RWPE1 (cell line): ENCODE results near the gene SLC39A5.

ENCODE experiments used
- CTCF ChIA-PET: fragments of 350-600 bp; sonication (Branson Sonifier 250); formaldehyde crosslinking; extraction: SDS; loops from one replicate; lab custom pipeline; 2021; lab: Yijun Ruan, JAX
- POLR2A ChIA-PET: fragments of 400-600 bp; formaldehyde crosslinking; extraction: SDS; loops from one replicate; lab custom pipeline; 2020; ENCODE audit warnings: antibody characterized with exemption; ENCODE audit not compliant: low non-redundant PET; lab: Yijun Ruan, JAX
- DNase-seq: peaks from one replicate; pipeline ENCODE4 v3.0.0; 2012; ENCODE audit warnings: low spot score
- H3K27ac ChIP-seq: fragments of 450-650 bp; 2 replicates; pipeline ENCODE4 v1.5.1; 2017
- CTCF ChIP-seq: fragments of 450-650 bp; conservative IDR thresholded peaks from 2 replicates; pipeline ENCODE4 v1.5.1; 2017; ENCODE audit warnings: low read depth, mild to moderate bottlenecking

Gene SLC39A5

GRCh38 chr12:56221232-56221756 is 8.6 kb upstream of the SLC39A5 start:
- peak; percentile 77 for DNase-seq
- ChIA-PET CTCF (interaction anchor here (0.5 to 1.8 kb wide), 5 partner anchors 14 to 1912 kb away, joined by 3 to 11 read pairs (median 5); partner anchors contain the start of gene SMARCC2), POLR2A (interaction anchor here (0.5 to 1.6 kb wide), 6 partner anchors 16 to 54 kb away, joined by 3 to 7 read pairs (median 4); partner anchors contain the start of gene SMARCC2)
- H3K27ac ChIP-seq: peak overlapping the region; percentile 97
- no peak for TF ChIP-seq CTCF

GRCh38 chr12:56221757-56222530 is 7.9 kb upstream of the SLC39A5 start, which contains the start of gene RNF41:
Gene RNF41 (minus strand): TSS chr12:56221922. CDS start chr12:56214047, 7,875 bp downstream.
- DNase-seq: peak; percentile 98
- peak within 1 kb of the TSS; percentile 97 for H3K27ac ChIP-seq
- ChIA-PET CTCF (interaction anchor here (0.5 to 1.8 kb wide), 8 partner anchors 15 to 855 kb away, joined by 3 to 11 read pairs (median 3); partner anchors contain the start of genes SMARCC2 and SUOX), POLR2A (interaction anchor here (0.5 to 1.6 kb wide), 6 partner anchors 16 to 77 kb away, joined by 3 to 7 read pairs (median 3); partner anchors contain the start of gene SMARCC2)
- no peak for TF ChIP-seq CTCF

- POLR2A ChIA-PET: interaction anchor here (0.5 to 1.6 kb wide), 3 partner anchors 15 to 77 kb away, joined by 3 to 7 read pairs (median 3); no protein-coding TSS in a partner anchor
- no peak for DNase-seq
- CTCF ChIA-PET: interaction anchor here (0.5 to 1.8 kb wide), 6 partner anchors 16 to 225 kb away, joined by 3 to 11 read pairs (median 4); partner anchors contain the start of genes SMARCC2 and SUOX
- peak overlapping the region; percentile 97 for H3K27ac ChIP-seq
- TF ChIP-seq CTCF: no peak
Measured at GRCh38 chr12:56222531-56222895, 7.3 kb upstream of the SLC39A5 start.

GRCh38 chr12:56223571-56224101 is 6.2 kb upstream of the SLC39A5 start:
- ChIA-PET CTCF (no interaction called here), POLR2A (no interaction called here)
- DNase-seq: no peak
- H3K27ac ChIP-seq: peak overlapping the region; percentile 97
- no peak for TF ChIP-seq CTCF

GRCh38 chr12:56224102-56224701 is 5.6 kb upstream of the SLC39A5 start, which contains the start of gene NABP2:
Gene NABP2 (plus strand): TSS chr12:56224342. CDS start chr12:56224857, 515 bp downstream.
- TF ChIP-seq CTCF: peak; percentile 99
- CTCF ChIA-PET: no interaction called here
- POLR2A ChIA-PET: no interaction called here
- H3K27ac ChIP-seq: peak within 1 kb of the TSS; percentile 97
- peak; percentile 100 for DNase-seq

- POLR2A ChIA-PET: no interaction called here
- no peak for TF ChIP-seq CTCF
- DNase-seq: no peak
- CTCF ChIA-PET: interaction anchor here (1.3 kb wide), 1 partner anchor 105 kb away, joined by 3 read pairs; no protein-coding TSS in a partner anchor
- H3K27ac ChIP-seq: peak overlapping the region; percentile 97
Measured at GRCh38 chr12:56224954-56225353, 4.9 kb upstream of the SLC39A5 start.
